Epidermal melanocyte (primary cell): Measurements from ENCODE around the gene HOXD12.

Source experiments
- DNase-seq: peaks from one replicate; pipeline ENCODE4 v3.0.0; 2011; ENCODE audit warnings: low spot score; ENCODE audit not compliant: insufficient read length

The HOXD12 gene

GRCh38 chr2:176130957-176131847 is 31.6 kb downstream of the HOXD12 start:
- DNase-seq: no peak

DNA sequence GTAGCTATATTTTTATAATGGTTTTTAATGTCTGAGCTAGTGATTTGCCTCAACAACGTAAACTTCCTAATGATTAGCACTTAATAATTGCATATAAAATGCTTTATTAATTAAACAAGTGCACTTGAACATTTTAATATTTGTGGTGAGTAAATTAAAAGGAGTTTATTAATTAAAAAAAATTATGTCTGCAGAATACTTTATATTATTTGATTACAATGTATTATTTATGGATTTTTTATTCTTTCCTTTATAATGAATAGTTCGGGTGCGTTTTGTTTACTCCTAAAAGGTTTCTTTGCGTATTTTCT is 32.2 kb downstream of the HOXD12 start:
- no peak for DNase-seq

DNA sequence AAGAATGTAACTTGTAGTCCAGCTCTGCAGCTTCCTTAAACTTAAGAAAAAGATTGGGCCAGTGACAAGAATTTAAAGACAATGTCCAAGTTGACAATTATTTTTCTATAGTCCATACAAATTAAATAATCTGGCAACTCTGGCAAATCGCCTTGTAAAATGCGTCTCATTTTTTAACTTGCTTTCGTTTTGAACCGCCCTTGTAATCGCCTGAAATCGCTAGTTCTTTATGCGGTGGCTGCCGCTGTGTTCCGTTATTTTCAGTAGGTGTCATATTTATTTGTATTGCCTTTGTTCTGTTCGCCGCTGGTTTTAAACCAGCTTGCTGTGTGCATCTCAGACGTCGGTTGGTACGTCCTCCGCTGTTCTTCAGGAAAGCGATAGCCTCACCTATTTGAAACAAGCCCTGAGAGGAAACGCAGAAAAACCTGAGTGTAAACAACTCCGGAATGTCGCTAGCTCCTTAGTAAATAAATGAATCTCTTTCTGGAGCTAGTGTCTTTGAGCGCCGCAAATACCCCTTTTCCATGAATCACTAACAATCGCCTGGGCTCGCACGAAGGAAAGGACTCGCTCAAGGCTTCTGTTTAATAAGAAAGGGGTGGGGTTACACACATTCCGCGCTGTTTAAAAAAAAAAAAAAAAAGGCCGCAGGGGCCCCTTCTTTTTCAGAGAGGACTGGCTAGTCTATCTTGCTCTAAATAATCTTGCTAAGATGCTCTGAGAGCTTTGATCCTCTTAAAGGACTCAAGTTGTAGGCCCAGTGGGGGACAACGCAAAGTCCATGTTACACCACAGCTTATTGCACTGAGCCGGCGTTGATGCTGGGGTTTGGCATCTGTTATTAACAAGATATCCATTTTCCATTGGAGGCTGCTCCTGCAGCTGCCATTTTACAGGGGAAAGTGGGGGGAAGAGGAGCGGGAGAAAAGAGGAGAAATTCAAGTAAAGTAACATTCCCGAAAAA is 32.9 kb downstream of the HOXD12 start:
- DNase-seq: no peak

DNA sequence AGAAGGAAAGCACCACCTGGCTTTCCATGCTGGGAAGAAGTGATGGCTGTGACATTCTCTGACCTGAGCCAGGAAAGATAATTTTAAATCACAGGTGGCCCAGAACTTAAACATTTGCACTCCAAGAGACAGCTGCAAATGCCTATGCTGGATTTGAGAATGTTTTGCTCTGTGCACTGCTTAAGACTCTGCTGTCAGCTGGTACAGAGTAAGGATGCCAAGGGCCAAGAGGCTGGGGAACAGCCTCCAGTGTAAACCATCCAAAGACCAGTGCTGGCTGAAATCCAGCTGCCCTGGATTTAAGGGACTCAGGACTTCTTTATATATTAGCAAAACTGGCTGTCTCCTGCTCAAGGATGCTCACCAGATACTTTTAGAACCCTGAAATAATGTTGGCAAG is 33.8 kb downstream of the HOXD12 start:
- DNase-seq: no peak

DNA sequence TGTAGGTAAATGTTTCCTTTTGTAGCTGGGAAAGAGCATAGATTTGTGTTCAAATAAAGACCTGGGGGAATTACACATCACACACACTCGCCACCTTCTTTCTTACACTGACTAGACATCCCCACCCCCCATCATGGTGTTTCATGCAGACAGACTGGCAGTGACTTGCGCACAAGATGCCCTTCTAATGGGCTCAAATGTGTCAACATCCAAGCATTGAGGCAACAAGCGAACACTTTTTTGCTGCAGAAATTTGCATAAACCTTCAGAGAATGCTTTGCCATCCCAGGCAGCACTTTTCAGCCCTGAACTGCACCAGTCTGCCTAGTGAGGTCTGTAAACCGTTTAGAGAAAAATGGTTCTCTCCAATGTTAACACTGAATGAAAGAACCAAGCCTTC is 34.4 kb downstream of the HOXD12 start:
- no peak for DNase-seq

GRCh38 chr2:176135035-176135440 is 35.4 kb downstream of the HOXD12 start:
- no peak for DNase-seq

DNA sequence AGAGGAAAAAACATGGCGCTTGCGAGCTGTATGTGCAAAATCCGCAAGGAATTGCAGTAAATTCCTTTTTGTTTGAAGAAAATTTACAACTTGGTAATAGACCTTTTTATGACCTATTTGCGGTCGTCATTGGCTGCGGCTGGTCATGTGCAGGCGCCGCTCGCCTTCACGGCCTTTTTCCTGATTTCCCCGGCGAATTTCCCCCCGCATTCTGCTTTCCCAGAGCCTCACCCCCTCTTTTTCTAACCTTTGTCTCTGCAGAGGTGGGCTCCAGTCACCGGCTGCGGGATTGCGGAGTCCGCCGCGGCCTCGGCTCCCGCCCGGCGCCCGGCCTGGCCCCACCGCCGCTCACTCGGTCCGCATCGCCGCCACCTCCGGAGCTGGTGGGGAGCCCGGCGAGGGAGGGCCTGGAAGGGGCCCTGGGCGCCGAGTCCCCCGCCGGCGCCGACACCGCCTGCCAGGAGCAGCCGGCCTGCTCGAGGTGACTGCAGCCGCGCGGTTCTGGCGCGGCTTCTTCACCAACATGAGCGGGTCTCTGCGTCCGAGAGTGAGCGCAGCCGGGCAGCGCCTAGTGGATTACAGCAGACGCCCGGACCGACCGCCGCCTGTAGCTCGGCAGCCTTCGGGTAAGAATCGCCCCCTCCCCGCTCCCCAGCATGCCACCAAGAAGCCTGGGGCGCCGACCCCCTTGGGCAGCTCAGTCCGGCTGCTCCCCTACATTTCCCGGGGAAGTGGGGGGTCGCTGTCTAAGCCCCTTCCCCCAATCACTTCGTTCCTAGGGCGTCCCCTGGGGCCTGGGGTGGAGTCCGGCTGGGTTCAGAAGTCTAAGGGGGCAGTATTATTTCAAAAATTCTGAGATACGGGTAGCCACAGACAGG is 37.0 kb downstream of the HOXD12 start:
- no peak for DNase-seq

GRCh38 chr2:176137252-176137580 is 37.6 kb downstream of the HOXD12 start:
- no peak for DNase-seq

DNA sequence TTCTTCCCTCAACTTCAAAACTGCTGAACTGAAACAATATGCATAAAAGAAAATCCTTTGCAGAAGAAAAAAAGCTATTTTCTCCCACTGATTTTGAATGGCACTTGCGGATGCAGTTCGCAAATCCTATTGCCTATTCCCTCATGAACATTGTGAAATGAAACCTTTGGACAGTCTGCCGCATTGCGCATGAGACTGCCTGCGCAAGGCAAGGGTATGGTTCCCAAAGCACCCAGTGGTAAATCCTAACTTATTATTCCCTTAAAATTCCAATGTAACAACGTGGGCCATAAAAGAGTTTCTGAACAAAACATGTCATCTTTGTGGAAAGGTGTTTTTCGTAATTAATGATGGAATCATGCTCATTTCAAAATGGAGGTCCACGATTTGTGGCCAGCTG is 38.3 kb downstream of the HOXD12 start:
- DNase-seq: no peak

DNA sequence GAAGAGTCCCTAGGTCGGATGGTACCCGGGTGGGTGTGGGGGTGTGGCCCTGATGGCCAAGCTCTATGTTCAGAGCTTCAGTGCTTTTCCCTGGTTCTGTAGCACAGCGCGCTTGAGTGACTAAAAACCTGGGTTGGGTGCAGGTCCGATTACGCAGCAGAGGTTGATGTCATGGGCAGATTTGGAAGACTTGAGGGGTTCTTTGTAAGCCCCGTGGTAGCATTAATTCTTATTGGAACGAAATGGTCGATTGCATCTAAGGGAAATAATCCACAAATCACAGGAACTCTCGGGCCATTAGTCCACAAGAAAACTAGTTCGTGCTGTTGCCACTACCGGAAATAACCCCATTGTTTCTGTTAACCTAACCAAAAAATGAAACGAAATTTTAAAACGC is 38.9 kb downstream of the HOXD12 start:
- no peak for DNase-seq

DNA sequence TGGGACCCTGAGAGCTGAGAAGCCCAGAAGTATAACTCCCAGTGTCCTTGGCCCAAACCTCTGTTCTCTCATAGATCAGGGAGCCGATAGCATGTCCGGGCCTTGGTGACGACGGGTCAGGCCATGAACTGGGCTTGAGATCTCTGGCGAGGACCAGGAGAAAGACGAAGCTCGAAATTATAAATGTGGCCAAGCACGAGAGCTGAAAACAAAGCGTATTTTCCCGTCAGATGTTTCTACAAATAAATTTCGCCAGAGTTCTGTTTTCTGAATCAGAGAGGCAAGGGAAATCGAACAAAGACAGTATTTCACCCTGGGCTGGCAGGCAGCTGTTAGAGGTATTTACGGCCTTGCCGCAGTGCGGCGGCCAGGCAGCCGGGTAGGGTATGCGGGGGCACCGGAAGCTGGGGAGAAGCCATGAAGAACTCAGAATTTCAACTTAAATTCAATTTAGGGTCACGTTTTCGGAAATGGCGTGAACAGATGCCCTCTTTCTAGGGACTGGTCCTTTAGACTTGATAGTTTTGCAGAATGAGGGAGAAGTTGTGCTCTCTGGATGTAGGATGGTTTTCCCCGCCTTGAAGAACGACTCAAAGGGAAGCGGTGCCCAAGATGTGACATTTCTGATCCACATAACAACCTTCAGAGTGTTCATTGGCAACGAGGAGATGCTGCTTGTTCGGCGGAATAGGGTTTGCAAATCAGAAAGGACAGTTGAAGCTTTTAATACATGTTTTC is 39.5 kb downstream of the HOXD12 start:
- no peak for DNase-seq

- DNase-seq: no peak
Measured at GRCh38 chr2:176139661-176140512, 40.3 kb downstream of the HOXD12 start.

DNA sequence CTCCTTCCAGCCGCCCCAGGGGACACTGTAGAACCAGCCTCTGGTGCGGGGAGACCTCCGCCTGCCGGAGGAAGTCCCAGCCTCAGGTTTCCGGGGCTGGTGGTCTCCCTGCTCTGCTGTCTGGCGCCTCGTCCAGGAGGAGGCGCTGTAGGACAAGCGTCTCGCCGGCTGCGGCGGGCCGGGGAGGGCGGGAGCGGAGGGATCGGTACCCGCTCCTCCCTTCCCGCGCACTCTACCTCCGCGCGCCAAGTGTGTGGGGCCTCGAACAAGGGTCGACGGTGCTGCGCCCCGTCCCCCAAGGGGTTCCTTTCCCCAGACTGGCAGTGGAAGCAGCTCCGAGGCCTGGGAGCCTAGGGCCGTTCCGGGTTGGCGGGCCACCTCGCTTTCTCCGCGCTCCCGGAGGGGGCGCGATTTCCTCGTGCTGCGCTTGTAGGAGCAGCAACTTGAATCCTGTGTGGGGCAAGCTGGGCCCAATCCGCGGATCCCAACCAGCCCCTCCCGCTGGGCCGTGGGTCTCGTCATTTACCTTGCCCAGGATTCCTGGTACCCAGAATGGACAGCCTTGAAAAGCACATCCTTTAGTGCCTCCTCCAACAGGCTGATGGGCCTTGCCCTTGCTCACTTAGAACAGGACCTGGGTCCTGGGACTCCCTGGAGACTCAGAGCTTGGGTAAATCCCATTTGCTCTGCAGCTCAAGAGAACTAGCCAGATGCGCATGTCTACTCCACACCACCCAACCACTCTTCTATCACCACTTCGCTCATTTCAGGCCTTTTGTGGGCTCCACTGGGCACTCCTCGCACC is 41.1 kb downstream of the HOXD12 start:
- peak; percentile 84 for DNase-seq

GRCh38 chr2:176142281-176142680 is 42.7 kb downstream of the HOXD12 start:
- no peak for DNase-seq

- no peak for DNase-seq
Measured at GRCh38 chr2:176145085-176145969, 45.7 kb downstream of the HOXD12 start.

DNA sequence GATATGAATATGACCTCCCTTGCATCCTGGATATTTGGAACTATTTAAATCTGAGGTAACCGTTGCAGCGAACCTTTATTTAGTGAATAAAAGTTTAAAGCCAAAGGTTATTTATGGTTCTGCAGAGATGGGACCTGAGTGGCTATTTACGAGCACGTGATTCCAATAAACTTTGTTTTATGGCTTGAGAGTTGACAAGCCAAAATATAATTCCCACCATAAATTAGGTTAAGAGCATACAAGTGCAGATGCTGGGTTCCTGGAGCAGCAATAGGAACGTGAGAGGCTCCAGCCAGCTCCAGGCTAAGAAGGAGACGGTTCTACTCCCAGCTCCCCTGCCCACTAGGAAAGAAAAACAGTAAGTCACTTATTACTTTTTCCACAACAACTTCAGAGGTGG is 46.5 kb downstream of the HOXD12 start:
- no peak for DNase-seq

DNA sequence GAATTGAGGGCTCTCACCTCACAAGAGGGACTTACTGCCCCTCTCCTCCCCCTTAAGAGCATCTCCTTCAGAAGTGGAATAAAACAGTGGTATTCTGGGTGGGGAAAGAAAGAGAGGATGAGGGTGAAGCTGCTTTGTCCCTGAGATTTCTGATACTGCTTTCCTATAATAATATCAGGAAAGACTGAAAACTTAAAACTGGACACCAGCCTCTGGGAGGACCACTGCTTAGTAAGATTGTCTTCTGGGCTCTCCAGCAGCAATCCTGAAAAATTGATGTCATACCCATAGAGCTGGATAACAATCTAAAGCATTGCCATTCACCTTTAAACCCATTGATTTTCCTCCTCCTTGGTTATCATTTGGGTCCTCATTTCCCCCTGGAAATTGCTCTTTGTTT is 47.0 kb downstream of the HOXD12 start:
- DNase-seq: no peak

DNA sequence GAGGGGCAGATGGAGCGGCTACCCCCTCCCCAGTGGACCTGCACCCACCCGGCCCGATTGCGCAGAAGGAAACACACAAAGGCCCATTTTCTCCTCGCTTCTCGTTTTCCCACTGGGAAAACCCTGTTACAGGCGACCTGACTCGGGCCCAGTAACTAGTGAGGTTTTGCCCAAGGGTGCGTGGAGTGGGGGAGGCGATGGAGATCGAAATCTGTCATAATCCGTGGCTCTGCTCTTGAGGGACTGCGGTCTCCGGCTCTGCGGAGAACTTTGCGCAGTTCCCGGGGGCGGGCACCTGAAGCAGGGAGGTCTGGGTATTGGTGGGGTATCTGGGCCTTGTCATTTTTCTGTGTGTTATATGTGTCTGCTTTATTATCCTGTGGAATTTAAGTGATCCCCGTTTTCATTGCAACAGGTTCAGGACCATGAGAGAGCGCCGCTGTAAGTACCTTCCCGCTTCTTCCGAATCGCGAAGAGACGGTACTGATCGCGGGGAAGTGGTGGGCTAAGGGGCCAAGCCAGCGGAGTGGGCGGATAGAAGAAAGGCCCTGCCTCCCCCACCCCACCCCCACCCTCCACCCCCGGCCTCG is 47.7 kb downstream of the HOXD12 start:
- no peak for DNase-seq
